Caco-2 (cell line): ENCODE measurements around the gene LRTM1. TPM values are rescaled to one million over a fixed set of nuclear protein-coding genes. Genes with fewer than 3 reads are reported as not detected.

Source experiments
- BruUV-seq: library from RNA; stranded (reverse); fragments of 400-500 nt; replicated peaks from 2 replicates; lab custom pipeline; 2021; lab: Mats Ljungman, UMichigan
- CTCF ChIA-PET: fragments of 300-600 bp; sonication (Branson Sonifier 250); formaldehyde crosslinking; loops from one replicate; lab custom pipeline; 2022; ENCODE audit warnings: antibody characterized with exemption; lab: Charles Lee
- POLR2A ChIA-PET: fragments of 300-600 bp; sonication (Branson Sonifier 250); formaldehyde crosslinking; loops from one replicate; lab custom pipeline; 2022; ENCODE audit warnings: antibody characterized with exemption; lab: Charles Lee
- DNase-seq, 2 experiments: peaks; one replicate each; pipeline versions ENCODE4 v3.0.0 to v3.0.0-alpha.2; 2020 to 2022
- H3K27me3 ChIP-seq: replicated peaks from 2 replicates; pipeline ENCODE4 v1.6.0; 2011; ENCODE audit warnings: low read length; ENCODE audit not compliant: control insufficient read depth, insufficient read depth
- H3K36me3 ChIP-seq: 2 replicates; pipeline ENCODE4 v1.5.1; 2011; ENCODE audit warnings: low read length; ENCODE audit not compliant: control insufficient read depth, insufficient read depth
- H3K4me1 ChIP-seq: fragments of 250-450 bp; sonication (Bioruptor Pico); 2 replicates; pipeline ENCODE4 v1.5.1; 2020; ENCODE audit warnings: mild to moderate bottlenecking
- H3K4me3 ChIP-seq: 2 replicates; pipeline ENCODE4 v1.5.1; 2011; ENCODE audit warnings: low read depth, mild to moderate bottlenecking, control low read depth, low read length
- H3K9me3 ChIP-seq: fragments of 250-450 bp; sonication (Bioruptor Pico); 2 replicates; pipeline ENCODE4 v1.5.1; 2020; ENCODE audit warnings: mild to moderate bottlenecking, moderate library complexity
- H3K27ac Mint-ChIP-seq: one replicate; pipeline ENCODE4 v1.8.0; 2022; ENCODE audit warnings: mixed read lengths; ENCODE audit not compliant: unreplicated experiment
- H3K27me3 Mint-ChIP-seq: one replicate; pipeline ENCODE4 v1.8.0; 2022; ENCODE audit warnings: mixed read lengths; ENCODE audit not compliant: insufficient read depth, unreplicated experiment
- H3K36me3 Mint-ChIP-seq: one replicate; pipeline ENCODE4 v1.8.0; 2022; ENCODE audit warnings: mild to moderate bottlenecking, mixed read lengths; ENCODE audit not compliant: insufficient read depth, unreplicated experiment
- H3K4me1 Mint-ChIP-seq: one replicate; pipeline ENCODE4 v1.8.0; 2022; ENCODE audit warnings: low read depth, mixed read lengths; ENCODE audit not compliant: unreplicated experiment
- H3K4me3 Mint-ChIP-seq: one replicate; pipeline ENCODE4 v1.8.0; 2022; ENCODE audit warnings: mild to moderate bottlenecking, moderate library complexity, mixed read lengths; ENCODE audit not compliant: unreplicated experiment
- H3K9me3 Mint-ChIP-seq: one replicate; pipeline ENCODE4 v1.8.0; 2022; ENCODE audit warnings: mixed read lengths; ENCODE audit not compliant: unreplicated experiment
- CTCF ChIP-seq, 2 experiments: fragments of 200-600 bp in 1 of 2; IDR thresholded peaks; 1 replicate in 1 of 2; 2 replicates in 1 of 2; pipeline versions ENCODE4 v1.5.1 to v1.8.0; 2011 to 2022; ENCODE audit warnings: antibody characterized with exemption in 1 of 2, control low read depth in 1 of 2, inconsistent platforms in 1 of 2, low read depth in 1 of 2, low read length in 1 of 2, mild to moderate bottlenecking in 1 of 2, moderate library complexity in 1 of 2; ENCODE audit not compliant: insufficient read depth in 1 of 2, severe bottlenecking in 1 of 2, unreplicated experiment in 1 of 2
- intact Hi-C: fragments of 100-400 bp; cut with micrococcal nuclease; formaldehyde crosslinking; loops from one replicate; pipeline ENCODE4 v1.10.0; 2022; ENCODE audit not compliant: unreplicated experiment
- total RNA-seq: library from RNA; stranded (reverse); gene quantifications from 2 replicates; pipeline ENCODE4 v1.2.3, GENCODE V29; 2022

Gene LRTM1
- total RNA-seq, 1 experiment from 2014 or later: not detected

GRCh38 chr3:54966979-54967378 is 39.1 kb upstream of the LRTM1 start:
- no peaks in the 10 kb centered on the region for H3K4me1 Mint-ChIP-seq
- Histone ChIP-seq H3K4me3 (no peak overlapping the region), H3K9me3 (no peaks in the 10 kb centered on the region), H3K36me3 (no peaks in the 10 kb centered on the region), H3K4me1 (peaks cover 2% of the 10 kb centered on the region; the same call in 1 of the 2 replicates), H3K27me3 (no peaks in the 10 kb centered on the region)
- peaks cover 11% of the 10 kb centered on the region for H3K27me3 Mint-ChIP-seq
- POLR2A ChIA-PET: no interaction called here
- no peak for TF ChIP-seq CTCF (IDR thresholded peaks at IDR 0.05; ENCODE audit: insufficient read depth in 1 of 2, low read depth in 1 of 2, low read length in 1 of 2, severe bottlenecking in 1 of 2, unreplicated experiment in 1 of 2)
- H3K36me3 Mint-ChIP-seq: no peaks in the 10 kb centered on the region
- H3K27ac Mint-ChIP-seq: no peak overlapping the region
- no TSS peak for BruUV-seq
- CTCF ChIA-PET: no interaction called here
- no peak overlapping the region for H3K4me3 Mint-ChIP-seq
- H3K9me3 Mint-ChIP-seq: no peaks in the 10 kb centered on the region
- DNase-seq: no peak
- intact Hi-C loops: no loop called here

- no peak for TF ChIP-seq CTCF (IDR thresholded peaks at IDR 0.05; ENCODE audit: insufficient read depth in 1 of 2, low read depth in 1 of 2, low read length in 1 of 2, severe bottlenecking in 1 of 2, unreplicated experiment in 1 of 2)
- Mint-ChIP-seq H3K27me3 (peaks cover 11% of the 10 kb centered on the region), H3K4me1 (no peaks in the 10 kb centered on the region), H3K27ac (no peak overlapping the region), H3K4me3 (no peak overlapping the region), H3K9me3 (no peaks in the 10 kb centered on the region), H3K36me3 (no peaks in the 10 kb centered on the region)
- Histone ChIP-seq H3K36me3 (no peaks in the 10 kb centered on the region), H3K4me1 (peaks cover 2% of the 10 kb centered on the region; the same call in 1 of the 2 replicates), H3K27me3 (no peaks in the 10 kb centered on the region), H3K4me3 (no peak overlapping the region), H3K9me3 (no peaks in the 10 kb centered on the region)
- ChIA-PET CTCF (no interaction called here), POLR2A (no interaction called here)
- BruUV-seq: no TSS peak
- intact Hi-C loops: no loop called here
- DNase-seq: no peak
Measured at GRCh38 chr3:54965746-54966145, 37.9 kb upstream of the LRTM1 start.

GRCh38 chr3:54964081-54964480 is 36.2 kb upstream of the LRTM1 start:
- no peak for TF ChIP-seq CTCF (IDR thresholded peaks at IDR 0.05; ENCODE audit: insufficient read depth in 1 of 2, low read depth in 1 of 2, low read length in 1 of 2, severe bottlenecking in 1 of 2, unreplicated experiment in 1 of 2)
- Histone ChIP-seq H3K4me3 (no peak overlapping the region), H3K9me3 (no peaks in the 10 kb centered on the region), H3K4me1 (peaks cover 2% of the 10 kb centered on the region; the same call in 1 of the 2 replicates), H3K27me3 (no peaks in the 10 kb centered on the region), H3K36me3 (no peaks in the 10 kb centered on the region)
- intact Hi-C loops: no loop called here
- no peaks in the 10 kb centered on the region for H3K9me3 Mint-ChIP-seq
- ChIA-PET CTCF (no interaction called here), POLR2A (no interaction called here)
- no peak overlapping the region for H3K27ac Mint-ChIP-seq
- no TSS peak for BruUV-seq
- no peaks in the 10 kb centered on the region for H3K36me3 Mint-ChIP-seq
- peaks cover 8% of the 10 kb centered on the region for H3K27me3 Mint-ChIP-seq
- no peak overlapping the region for H3K4me3 Mint-ChIP-seq
- no peaks in the 10 kb centered on the region for H3K4me1 Mint-ChIP-seq
- no peak for DNase-seq
